ENCODE measurements around the gene PHKA1.

GRCh38 chrX:72727846-72728245, 13.7 kb upstream of the PHKA1 start:
- TF ChIP-seq CTCF (IDR thresholded peaks at IDR 0.05; ENCODE audit: poor library complexity), result no peak
- no peak for TF ChIP-seq EZH2phosphoT487 (IDR thresholded peaks at IDR 0.05; ENCODE audit: low read depth, severe bottlenecking, unreplicated experiment)
- TF ChIP-seq EZH2 (IDR thresholded peaks at IDR 0.05; ENCODE audit: borderline replicate concordance), result no peak

All from hepatocyte (in vitro differentiated cells).